GM12891 (cell line): ENCODE measurements around the gene MRPL55.

ENCODE experiments used
- PAX5 ChIP-seq: IDR thresholded peaks from 2 replicates; pipeline ENCODE4 v1.6.1; 2011; ENCODE audit warnings: low read length, moderate library complexity, mild to moderate bottlenecking; ENCODE audit not compliant: insufficient read depth, severe bottlenecking
- POLR2AphosphoS5 ChIP-seq: IDR thresholded peaks from 2 replicates; pipeline ENCODE4 v1.6.1; 2011; ENCODE audit warnings: low read depth, low read length, control low read depth

GRCh38 chr1:228088586-228089498 lies 20.3 kb downstream of the MRPL55 start:
- TF ChIP-seq POLR2AphosphoS5 = no peak; the same call in 1 of the 2 replicates
- TF ChIP-seq PAX5 = no peak
